Activated T-cell treated with anti-CD3 and anti-CD28 coated beads, Interleukin-2, amount 50 U/mL, for 1 hour (primary cell): ENCODE results near the gene G6PC2.
"Not testable (repeated sequence)": the region's sequence is repeated elsewhere in the genome, so short reads cannot be mapped to it uniquely, and the experiment has no call there.

Experiments used
- DNase-seq: peaks from one replicate; pipeline ENCODE4 v3.0.0-alpha.2; 2020

The G6PC2 gene, protein sequence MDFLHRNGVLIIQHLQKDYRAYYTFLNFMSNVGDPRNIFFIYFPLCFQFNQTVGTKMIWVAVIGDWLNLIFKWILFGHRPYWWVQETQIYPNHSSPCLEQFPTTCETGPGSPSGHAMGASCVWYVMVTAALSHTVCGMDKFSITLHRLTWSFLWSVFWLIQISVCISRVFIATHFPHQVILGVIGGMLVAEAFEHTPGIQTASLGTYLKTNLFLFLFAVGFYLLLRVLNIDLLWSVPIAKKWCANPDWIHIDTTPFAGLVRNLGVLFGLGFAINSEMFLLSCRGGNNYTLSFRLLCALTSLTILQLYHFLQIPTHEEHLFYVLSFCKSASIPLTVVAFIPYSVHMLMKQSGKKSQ

DNA sequence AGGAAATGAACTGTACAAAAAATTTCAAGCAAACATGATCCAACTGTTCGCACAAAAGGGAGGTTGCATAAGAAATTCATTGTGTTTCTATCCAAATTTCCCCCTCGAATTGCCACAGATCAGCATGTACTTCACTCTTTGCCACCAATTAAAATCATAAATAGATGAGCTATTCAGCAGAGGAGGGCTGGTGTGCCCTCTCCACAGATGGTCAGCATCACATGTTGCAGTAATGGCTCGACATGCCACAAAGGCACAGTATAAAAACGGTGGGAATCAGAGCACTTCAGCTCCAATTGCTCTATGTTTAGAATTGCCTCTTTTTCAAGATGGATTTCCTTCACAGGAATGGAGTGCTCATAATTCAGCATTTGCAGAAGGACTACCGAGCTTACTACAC lies at the start of gene G6PC2:
Gene G6PC2 (plus strand): TSS at position 289 of the 400 bp plus-strand sequence. CDS start 41 bp downstream, at position 330.
- no peak for DNase-seq

DNA sequence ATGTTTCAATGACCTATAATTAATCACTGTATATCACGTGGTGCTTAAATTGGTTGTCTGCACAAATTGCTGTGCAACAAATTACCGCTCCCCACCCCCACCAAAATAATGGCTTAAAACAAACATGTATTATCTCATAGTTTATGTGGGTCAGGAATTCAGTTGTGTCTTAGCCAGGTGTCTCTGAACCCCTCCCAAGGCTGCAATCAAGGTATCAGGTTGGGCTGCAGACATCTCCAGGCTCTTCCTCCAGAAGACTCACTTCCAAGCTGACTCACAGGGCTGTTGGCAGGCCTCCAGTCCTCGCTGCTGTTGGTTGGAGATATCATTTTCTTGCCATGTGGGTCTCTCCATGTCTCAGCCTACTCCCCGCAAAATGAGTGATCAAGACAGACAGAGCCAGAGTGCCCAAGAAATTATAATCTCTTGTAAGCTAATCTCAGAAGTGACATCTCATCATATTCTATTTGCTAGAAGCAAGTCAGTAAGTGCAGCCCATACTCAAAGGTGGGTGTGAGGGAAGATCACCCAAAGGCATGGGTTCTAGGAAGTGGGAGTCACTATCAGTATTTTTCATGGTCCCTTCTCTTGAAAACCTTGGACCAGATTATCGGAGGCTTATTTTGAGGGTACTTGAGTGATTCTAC lies 49.3 kb upstream of the G6PC2 start:
- DNase-seq, result no peak

DNA sequence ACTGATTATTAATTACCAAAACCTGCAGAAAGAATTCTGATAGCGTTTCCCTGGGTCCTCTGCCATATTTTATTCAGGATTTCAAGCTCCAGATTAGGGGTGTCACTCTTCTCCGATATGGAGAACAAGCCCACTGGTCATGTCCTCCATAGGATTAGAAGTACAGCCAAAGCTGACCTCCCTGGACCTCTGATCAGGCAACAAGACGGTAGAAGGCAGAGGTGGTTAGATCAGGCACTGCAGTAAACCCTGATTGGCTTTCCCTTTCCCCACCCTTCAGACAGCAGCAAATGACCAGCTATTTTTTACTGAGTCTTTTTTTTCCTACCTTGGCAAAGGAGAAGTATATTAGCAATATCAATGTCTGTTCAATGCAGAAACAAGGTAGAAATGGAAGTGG lies 48.6 kb upstream of the G6PC2 start:
- DNase-seq, result no peak

DNA sequence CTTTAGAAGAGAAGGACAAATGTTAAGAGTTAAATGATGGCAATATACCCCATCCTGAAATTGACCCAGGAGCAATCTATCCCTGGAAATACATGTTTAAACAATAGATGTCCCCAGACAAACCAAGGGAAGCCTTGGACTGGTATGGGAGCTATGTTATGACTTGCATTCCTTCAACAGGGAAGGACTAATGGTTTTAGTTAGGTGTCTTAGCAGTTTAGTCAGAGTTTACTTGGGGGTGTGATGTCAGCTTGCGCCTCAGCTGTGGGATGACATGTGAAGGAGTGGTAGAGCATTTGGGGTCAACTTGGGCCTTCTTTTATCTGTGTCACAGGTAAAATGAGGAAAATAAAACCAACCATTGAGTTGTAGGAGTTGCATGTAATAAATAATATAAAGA lies 47.6 kb upstream of the G6PC2 start:
- no peak for DNase-seq

DNA sequence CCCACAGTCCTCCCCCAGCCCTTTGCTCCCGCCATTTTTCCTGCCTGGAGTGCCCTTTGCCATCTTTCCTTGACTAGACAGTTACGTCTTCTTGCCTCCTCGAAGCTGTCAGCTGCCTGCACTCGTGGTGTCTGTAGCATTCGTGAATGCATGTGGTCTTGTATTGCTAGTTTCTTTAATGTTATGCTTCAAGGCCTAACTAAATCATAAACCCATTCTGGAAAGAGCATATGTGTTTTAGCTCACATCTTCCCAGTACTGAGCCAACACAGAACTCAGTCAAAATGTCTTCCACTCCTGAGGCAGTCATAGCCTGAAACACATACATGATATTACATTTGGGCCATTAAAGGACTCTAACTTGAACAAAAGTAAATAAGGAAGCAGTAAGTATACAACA lies 46.4 kb upstream of the G6PC2 start:
- no peak for DNase-seq

DNA sequence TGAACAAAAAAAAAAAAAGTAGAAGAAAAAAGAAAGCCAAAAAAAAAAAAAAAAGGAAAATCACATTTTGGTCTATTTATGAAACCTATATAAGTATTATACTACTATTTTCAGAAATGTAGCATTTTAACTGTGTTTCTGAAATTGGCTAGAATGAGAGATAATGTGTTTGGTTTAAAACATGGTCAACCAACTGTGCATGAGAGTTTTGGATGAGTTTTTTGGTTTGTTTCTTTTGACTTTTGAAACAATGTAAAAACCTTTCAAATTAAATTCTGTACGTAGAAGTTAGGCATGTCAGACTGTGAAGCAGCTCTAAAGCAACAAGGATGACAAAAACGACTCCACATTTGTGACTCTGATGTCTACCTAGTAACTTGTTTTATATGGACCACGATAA lies 45.5 kb upstream of the G6PC2 start:
- DNase-seq, result no peak

DNA sequence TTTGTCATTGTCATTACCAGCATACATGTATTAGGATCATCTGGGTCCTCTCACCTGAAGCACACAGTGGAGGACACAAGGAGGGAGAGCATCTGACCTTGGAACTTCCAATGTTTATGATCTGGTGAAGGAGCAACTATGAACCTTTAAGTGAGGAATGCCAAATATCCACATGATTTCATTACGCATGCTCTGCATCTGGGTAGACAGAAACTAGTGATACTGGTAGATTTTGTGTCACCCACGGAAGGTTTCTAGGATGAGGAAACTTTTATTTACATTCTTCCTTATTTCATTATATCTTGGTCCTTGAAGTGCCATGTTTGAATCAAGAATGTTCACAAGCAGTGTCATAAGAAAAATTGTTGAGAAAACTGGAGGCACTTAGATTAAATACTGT lies 42.9 kb upstream of the G6PC2 start:
- DNase-seq, result no peak

DNA sequence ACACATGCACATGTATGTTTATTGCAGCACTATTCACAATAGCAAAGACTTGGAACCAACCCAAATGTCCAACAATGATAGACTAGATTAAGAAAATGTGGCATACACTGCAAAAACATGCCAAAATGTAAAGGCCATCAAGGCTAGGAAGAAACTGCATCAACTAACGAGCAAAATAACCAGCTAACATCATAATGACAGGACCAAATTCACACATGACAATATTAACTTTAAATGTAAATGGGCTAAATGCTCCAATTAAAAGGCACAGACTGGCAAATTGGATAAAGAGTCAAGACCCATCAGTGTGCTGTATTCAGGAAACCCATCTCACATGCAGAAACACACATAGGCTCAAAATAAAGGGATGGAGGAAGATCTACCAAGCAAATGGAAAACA lies 33.9 kb upstream of the G6PC2 start:
- not testable (repeated sequence) for DNase-seq

DNA sequence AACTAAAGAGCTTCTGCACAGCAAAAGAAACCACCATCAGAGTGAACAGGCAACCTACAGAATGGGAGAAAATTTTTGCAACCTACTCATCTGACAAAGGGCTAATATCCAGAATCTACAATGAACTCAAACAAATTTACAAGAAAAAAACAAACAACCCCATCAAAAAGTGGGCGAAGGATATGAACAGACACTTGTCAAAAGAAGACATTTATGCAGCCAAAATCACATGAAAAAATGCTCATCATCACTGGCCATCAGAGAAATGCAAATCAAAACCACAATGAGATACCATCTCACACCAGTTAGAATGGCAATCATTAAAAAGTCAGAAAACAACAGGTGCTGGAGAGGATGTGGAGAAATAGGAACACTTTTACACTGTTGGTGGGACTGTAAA lies 30.7 kb upstream of the G6PC2 start:
- not testable (repeated sequence) for DNase-seq

DNA sequence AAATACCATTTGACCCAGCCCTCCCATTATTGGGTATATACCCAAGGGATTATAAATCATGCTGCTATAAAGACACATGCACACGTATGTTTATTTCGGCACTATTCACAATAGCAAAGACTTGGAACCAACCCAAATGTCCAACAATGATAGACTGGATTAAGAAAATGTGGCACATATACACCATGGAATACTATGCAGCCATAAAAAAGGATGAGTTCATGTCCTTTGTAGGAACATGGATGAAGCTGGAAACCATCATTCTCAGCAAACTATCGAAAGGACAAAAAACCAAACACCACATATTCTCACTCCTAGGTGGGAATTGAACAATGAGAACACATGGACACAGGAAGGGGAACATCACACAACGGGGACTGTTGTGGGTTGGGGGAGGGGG lies 30.3 kb upstream of the G6PC2 start:
- not testable (repeated sequence) for DNase-seq

DNA sequence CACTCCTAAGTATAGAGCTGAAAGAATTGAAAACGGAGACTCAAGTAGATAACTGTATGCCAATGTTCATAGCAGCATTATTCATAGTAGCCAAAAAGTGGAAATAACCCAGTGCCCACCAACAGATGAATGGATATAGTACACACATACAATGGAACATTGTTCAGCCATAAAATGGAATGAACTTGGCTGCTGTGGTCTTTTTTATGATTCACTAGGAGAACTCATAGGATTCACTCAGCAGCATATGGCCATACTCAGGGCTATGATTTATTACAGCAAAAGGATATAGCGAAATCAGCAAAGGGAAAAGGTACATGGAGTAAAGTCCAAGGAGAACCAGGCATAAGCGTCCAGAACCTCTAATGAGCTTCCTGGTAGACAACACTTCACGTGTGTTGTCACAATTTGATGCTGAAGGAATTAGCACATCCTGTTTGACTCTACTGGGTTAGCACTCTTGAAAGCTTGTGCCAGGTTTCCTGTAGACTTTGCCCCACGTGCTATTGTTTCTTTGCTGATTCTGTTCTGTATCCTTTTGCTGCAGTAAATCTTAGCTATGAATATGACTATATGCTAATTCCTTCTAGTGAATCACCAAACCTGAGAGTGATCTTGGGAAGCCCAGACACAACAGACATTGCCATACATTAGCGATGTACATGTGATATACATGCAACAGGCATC lies 26.6 kb upstream of the G6PC2 start:
- DNase-seq, result no peak

DNA sequence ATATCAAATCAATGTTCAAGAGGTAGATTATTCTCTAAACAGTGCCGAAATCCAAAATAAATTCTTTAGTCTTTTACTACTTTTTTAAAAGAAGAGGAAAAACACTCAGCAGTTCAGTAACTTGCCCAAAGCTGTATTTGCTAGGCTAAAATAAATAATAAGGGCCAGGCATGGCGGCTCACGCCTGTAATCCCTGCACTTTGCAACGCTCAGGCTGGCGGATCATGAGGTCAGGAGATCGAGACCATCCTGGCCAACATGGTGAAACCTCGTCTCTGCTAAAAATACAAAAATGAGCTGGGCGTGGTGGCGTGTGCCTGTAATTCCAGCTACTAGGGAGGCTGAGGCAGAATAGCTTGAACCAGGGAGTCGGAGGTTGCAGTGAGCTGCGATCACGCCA lies 18.9 kb upstream of the G6PC2 start:
- not testable (repeated sequence) for DNase-seq

DNA sequence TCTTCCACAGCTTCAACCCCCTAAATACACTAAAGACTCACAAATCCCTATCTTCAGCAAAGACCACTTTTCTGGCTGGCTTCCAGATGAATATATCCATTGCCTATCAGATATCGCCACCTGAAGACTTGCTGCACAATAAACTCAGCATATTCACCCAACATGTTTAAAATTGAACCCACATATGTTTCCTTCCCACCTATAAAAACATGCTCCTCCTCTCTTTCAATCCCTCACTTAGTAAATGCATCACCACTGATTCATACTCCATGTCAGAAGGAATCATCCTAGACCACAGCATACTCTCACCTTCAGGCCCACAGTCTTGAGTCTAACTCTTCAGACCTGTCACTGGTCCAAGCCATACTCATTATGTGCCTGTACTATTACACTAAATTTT lies 16.1 kb upstream of the G6PC2 start:
- no peak for DNase-seq

DNA sequence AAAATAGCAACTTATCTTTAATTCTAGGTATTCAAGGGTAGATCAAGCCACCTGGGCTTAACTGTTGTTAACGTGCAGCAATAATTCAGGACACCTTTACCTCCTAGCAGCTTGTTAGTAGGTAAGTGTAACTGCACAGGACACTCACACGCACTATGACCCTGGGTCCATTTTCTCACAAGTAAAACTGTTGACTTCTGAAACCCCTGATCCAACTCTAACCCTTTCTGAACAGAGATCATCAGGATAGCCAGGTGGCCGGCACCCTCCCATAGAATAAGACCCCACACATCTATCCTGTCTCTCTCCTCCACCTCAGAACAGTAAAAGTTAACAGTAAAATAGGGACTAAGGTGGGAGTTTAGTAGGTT lies 11.5 kb upstream of the G6PC2 start:
- DNase-seq, result no peak

DNA sequence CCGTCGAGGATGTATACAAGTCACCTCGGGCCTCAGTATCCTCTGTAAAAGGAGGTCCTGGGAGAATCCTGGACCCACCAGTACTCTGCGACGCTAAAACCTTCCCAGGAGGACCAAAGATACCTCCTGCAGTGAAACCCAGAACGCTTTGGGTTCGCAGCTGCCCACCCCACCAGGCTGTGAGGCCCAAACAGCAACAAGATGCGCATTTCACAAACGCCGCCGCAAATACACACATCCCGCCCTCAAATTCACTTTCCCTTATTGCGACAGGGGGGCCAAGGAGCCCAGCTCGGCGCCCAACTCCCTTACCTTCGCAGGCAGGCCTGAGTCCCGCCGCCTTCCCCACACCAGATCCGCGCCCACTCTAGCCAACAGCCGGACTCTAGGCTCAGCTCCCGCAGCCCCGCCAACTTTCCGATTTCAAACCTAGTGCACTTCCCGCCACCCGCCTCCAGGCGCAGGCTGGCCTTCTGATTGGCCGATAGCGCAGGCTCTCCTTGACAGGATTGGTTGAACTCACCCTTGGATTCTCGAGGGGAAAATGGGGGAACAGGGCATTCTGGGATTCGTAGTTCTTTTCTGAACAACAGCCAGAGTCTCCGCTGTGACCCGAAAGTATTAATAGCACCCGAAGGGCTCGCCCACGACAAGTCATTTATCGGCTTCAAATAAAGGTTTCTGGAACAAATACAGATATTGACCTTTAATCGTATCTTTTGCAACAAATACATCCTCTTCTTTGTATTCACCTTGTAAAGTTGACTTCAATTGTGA lies 10.9 kb upstream of the G6PC2 start, which contains the start of gene SPC25:
Gene SPC25 (minus strand): TSS at position 425 of the 777 bp plus-strand sequence. CDS start 911 bp downstream, outside the sequence.
- peak; percentile 81 for DNase-seq

DNA sequence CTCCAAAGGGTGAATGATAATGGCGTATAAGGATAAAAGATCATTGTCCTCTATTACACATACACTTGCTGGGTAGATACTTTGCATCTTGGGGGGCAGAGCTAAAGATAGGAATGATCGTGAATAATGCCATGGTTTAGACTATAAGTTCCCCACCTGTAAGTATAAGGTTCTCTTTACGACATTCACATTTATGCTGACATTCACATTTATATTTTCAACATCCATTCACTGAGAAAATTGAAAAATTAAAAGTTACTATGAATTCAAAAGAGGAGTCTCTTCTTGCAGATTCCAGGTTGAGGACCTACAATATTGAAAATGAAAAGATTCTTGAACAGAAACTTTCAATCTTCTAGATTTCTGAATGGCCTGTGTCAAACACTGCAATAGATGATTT lies 8.8 kb upstream of the G6PC2 start:
- DNase-seq, result no peak

DNA sequence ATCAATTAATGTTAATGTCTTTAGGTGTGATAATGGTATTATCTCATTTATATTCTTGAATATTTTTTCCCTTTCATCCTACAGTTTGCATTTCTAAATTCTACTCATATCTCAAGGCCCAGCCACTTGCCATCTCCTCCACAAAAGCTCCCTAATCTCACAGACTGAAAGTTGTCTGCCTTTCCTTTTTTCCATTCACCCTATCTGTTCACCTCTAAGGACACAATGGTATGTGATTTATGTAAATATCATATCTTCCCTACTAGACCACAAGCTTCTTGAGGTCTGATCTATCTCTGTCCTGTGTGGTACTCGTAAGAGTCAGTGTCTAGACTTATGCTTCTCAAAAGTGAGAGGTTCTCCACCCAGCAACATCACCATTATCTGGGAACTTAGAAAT lies 7.0 kb upstream of the G6PC2 start:
- no peak for DNase-seq

DNA sequence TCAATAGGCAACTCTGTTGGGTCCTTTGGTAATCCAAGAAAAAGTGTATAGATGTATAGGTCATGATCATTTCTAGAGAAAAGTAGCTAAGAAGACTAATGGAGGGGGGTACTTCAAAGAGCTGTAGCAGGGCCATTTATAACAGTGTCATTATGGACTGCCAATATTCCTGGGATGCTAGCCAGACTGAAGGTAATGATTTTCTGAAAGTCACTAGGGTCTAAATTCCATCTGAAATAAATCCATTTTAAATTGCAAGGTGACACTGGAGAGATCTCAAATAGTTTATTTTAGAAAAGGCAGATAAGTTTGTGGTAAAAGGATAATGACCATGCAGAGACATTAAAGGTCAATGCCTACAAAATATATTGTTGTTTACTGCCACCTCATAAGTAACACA lies 6.4 kb upstream of the G6PC2 start:
- DNase-seq, result no peak

DNA sequence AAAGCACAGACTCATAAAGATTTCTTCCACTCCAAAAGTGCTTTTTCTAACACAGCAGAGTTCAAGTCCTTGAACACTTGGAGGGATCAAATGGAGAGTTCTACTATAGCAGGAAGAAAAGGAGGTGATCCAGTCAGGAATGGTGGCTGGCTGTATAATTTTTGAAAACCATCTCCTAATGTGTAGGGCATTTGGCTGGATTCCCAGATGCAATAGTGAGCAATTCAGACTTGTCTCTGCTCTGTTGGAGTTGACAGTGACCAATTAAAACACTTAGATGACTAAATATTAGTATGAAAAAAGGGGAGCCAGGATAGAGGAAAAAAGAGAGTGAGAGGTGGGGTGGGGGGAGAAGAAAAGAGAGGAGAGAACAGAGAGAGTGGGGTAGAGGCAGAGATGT lies 5.3 kb upstream of the G6PC2 start:
- no peak for DNase-seq

DNA sequence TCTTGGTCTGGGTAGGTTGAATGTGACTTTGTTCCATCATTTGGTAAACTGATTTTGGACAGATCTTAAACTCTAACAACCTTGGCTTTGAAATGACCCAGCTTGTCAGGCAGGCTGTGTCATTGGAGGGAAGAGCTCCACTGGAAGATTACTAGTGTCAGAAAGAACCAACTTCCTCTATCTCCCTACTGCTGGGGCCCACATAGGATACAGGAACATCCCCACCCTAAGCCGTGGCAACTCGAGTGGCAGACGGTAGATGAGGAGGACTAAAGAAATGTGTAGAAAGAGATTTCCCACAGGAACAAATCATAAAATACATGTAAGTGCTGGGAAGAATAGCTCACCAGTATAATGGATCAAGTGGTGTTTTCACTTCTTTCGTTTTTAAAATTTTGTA lies 4.3 kb upstream of the G6PC2 start:
- no peak for DNase-seq

DNA sequence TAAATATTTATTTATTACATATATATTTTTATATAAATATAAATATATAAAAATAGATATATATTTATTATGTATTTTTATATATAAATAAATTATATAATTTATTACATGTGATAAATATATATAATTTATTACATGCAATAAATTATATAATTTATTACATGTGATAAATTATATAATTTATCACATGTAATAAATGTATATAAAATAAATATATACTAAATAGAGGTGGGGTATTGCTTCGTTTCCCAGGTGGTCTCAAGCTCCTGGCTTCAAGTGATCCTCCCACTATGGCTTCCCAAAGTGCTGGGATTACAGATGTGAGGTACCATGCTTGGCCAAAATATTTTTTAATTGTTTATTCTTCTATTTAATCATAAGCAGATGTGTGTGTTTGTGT lies 3.6 kb upstream of the G6PC2 start:
- no peak for DNase-seq

DNA sequence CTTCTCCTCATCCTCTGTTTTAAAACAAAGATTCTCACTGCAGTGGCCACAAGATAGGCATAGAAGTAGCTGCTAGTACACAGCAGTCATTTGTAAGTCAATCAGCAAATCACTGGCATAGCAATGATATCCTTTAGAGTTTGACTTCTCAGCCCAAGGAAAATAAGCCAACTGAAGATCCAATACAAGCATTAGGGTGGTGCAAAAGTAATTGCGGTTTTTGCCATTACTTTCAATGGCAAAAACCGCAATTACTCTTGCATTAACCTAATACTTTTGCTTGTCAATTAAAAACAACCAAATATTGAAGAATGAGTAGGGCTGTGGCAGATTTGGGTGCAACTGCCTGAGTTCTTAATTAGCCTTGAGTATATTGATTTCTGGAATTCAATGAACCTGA lies 2.8 kb downstream of the G6PC2 start:
- no peak for DNase-seq

DNA sequence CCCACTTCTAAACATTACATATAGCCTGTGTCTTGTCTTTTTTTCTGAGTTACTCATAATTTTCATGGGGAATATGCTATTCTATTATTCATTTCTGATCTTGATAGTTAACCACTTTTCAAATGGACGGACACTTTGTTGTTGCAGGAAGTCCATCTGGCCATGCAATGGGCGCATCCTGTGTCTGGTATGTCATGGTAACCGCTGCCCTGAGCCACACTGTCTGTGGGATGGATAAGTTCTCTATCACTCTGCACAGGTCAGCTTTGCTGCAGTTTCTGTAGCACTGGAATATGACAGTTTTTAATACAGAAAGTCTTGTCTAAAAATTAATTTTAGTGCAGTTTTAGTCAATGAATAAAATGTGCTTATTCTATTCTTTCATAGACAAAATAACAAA lies 3.3 kb downstream of the G6PC2 start:
- DNase-seq, result no peak
